GM23248 (cell line): ENCODE results near the gene IL3RA. TPM values are rescaled to one million over a fixed set of nuclear protein-coding genes. Genes with fewer than 3 reads are reported as not detected.

ENCODE experiments used
- DNase-seq: peaks from one replicate; pipeline ENCODE4 v3.0.0-alpha.2; 2015
- H2AFZ ChIP-seq: fragments of 200-600 bp; sonication (generic); 2 replicates; pipeline ENCODE4 v1.6.1; 2016; ENCODE audit warnings: antibody characterized with exemption
- H3F3A ChIP-seq: fragments of 200-600 bp; sonication (generic); 2 replicates; pipeline ENCODE4 v1.6.1; 2016; ENCODE audit warnings: mild to moderate bottlenecking, antibody characterized with exemption, mixed run types; ENCODE audit not compliant: insufficient read depth
- H3K27ac ChIP-seq: fragments of 200-600 bp; sonication (generic); 2 replicates; pipeline ENCODE4 v1.5.1; 2016; ENCODE audit warnings: mild to moderate bottlenecking
- H3K27me3 ChIP-seq: fragments of 200-600 bp; sonication (generic); replicated peaks from 2 replicates; pipeline ENCODE4 v1.6.1; 2016; ENCODE audit warnings: mild to moderate bottlenecking; ENCODE audit not compliant: insufficient read depth
- H3K36me3 ChIP-seq: fragments of 200-600 bp; sonication (generic); 2 replicates; pipeline ENCODE4 v1.6.1; 2016; ENCODE audit warnings: low read depth, mild to moderate bottlenecking
- H3K4me1 ChIP-seq: fragments of 200-600 bp; sonication (generic); 2 replicates; pipeline ENCODE4 v1.6.1; 2016; ENCODE audit warnings: mild to moderate bottlenecking; ENCODE audit not compliant: insufficient read depth
- H3K4me2 ChIP-seq: fragments of 200-600 bp; sonication (generic); one replicate; pipeline ENCODE4 v1.6.1; 2016; ENCODE audit warnings: mild to moderate bottlenecking; ENCODE audit not compliant: unreplicated experiment
- H3K4me3 ChIP-seq: fragments of 200-600 bp; sonication (generic); 2 replicates; pipeline ENCODE4 v1.5.1; 2016; ENCODE audit warnings: mild to moderate bottlenecking
- H3K79me2 ChIP-seq: fragments of 200-600 bp; sonication (generic); 2 replicates; pipeline ENCODE4 v1.6.1; 2016; ENCODE audit warnings: mild to moderate bottlenecking; ENCODE audit not compliant: insufficient read depth
- H3K9ac ChIP-seq: fragments of 200-600 bp; sonication (generic); 2 replicates; pipeline ENCODE4 v1.6.1; 2016; ENCODE audit warnings: mild to moderate bottlenecking
- H3K9me2 ChIP-seq: fragments of 200-600 bp; sonication (generic); 2 replicates; pipeline ENCODE4 v1.6.1; 2016; ENCODE audit warnings: mixed run types, mild to moderate bottlenecking, moderate library complexity; ENCODE audit not compliant: insufficient read depth
- H3K9me3 ChIP-seq: fragments of 200-600 bp; sonication (generic); one replicate; pipeline ENCODE4 v1.6.1; 2017; ENCODE audit warnings: low read depth
- H4K20me1 ChIP-seq: fragments of 200-600 bp; sonication (generic); 2 replicates; pipeline ENCODE4 v1.6.0; 2016; ENCODE audit not compliant: insufficient read depth
- EZH2 ChIP-seq: fragments of 200-600 bp; sonication (generic); IDR thresholded peaks from 2 replicates; pipeline ENCODE4 v1.6.1; 2018; ENCODE audit warnings: antibody characterized with exemption, mild to moderate bottlenecking; ENCODE audit not compliant: insufficient read depth, poor library complexity, severe bottlenecking
- EZH2phosphoT487 ChIP-seq: fragments of 200-600 bp; sonication (generic); IDR thresholded peaks from 2 replicates; pipeline ENCODE4 v1.6.1; 2018; ENCODE audit warnings: antibody characterized with exemption, moderate library complexity, mild to moderate bottlenecking, low read depth; ENCODE audit not compliant: insufficient read depth
- WGBS, 2 experiments: methylation state at CpG; one replicate each; pipeline ENCODE4 v1.1.6; 2015 to 2017; ENCODE audit warnings: low lambda C conversion rate in 2 of 2, low coverage in 1 of 2; ENCODE audit errors: missing lambda C conversion rate in 2 of 2; 5-methylcytosine and 5-hydroxymethylcytosine counted together
- in situ Hi-C: fragments of 300-500 bp; cut with MboI; formaldehyde crosslinking; loops from 2 replicates; pipeline ENCODE4 v1.15.0; 2020
- polyA plus RNA-seq: library from polyadenylated mRNA; unstranded; fragments of >200 nt; fragmentation: Nextera tagmentation; extraction: Ambion mirVana; gene quantifications from 2 replicates; pipeline ENCODE4 v1.2.1, GENCODE V29; 2016
- total RNA-seq: library from RNA; depleted of rRNA; stranded (reverse); fragments of >200 nt; shearing (Covaris generic); gene quantifications from 2 replicates; pipeline ENCODE4 v1.2.3, GENCODE V29; 2014

Gene IL3RA
- total and polyA plus RNA-seq, 2 experiments from 2014 or later, result 0.30 TPM; not detected in 1

GRCh38 chrX:1313788-1314187 is 22.8 kb upstream of the IL3RA start:
- Histone ChIP-seq H3K9me2 (no peaks in the 10 kb centered on the region), H3K36me3 (no peaks in the 10 kb centered on the region), H3K4me1 (no peaks in the 10 kb centered on the region), H4K20me1 (no peaks in the 10 kb centered on the region), H3K9me3 (no peaks in the 10 kb centered on the region), H2AFZ (no peak overlapping the region), H3K4me3 (no peak overlapping the region), H3K9ac (no peak overlapping the region), H3K27me3 (no peaks in the 10 kb centered on the region), H3K27ac (no peak overlapping the region), H3F3A (no peaks in the 10 kb centered on the region), H3K4me2 (no peak overlapping the region), H3K79me2 (no peaks in the 10 kb centered on the region)
- in situ Hi-C loops, result no loop called here
- TF ChIP-seq EZH2, result no peak
- no peak for TF ChIP-seq EZH2phosphoT487
- 50 to 52% methylated on average over 7 of the region's 7 CpGs for WGBS, 2 experiments
- DNase-seq, result no peak

GRCh38 chrX:1316527-1316926 is 20.1 kb upstream of the IL3RA start:
- Histone ChIP-seq H3K27ac (no peak overlapping the region), H3K4me1 (no peaks in the 10 kb centered on the region), H3F3A (no peaks in the 10 kb centered on the region), H3K9me3 (no peaks in the 10 kb centered on the region), H2AFZ (no peak overlapping the region), H3K9me2 (no peaks in the 10 kb centered on the region), H3K9ac (no peak overlapping the region), H3K79me2 (no peaks in the 10 kb centered on the region), H3K36me3 (no peaks in the 10 kb centered on the region), H3K4me2 (no peak overlapping the region), H3K4me3 (no peak overlapping the region), H4K20me1 (no peaks in the 10 kb centered on the region), H3K27me3 (no peaks in the 10 kb centered on the region)
- WGBS, 2 experiments, result 70 to 74% methylated on average over 18 of the region's 18 CpGs
- in situ Hi-C loops, result no loop called here
- DNase-seq, result no peak
- TF ChIP-seq EZH2, result no peak
- TF ChIP-seq EZH2phosphoT487, result no peak

- TF ChIP-seq EZH2phosphoT487 (no peak), EZH2 (no peak)
- H3K79me2 ChIP-seq, result no peaks in the 10 kb centered on the region
- H2AFZ ChIP-seq, result no peak overlapping the region
- H3K4me1 ChIP-seq, result no peaks in the 10 kb centered on the region
- H3K9ac ChIP-seq, result no peak overlapping the region
- 59 to 64% methylated on average over 13 of the region's 13 CpGs for WGBS, 2 experiments
- H3K9me2 ChIP-seq, result no peaks in the 10 kb centered on the region
- H3F3A ChIP-seq, result no peaks in the 10 kb centered on the region
- H3K4me3 ChIP-seq, result no peak overlapping the region
- H3K27ac ChIP-seq, result no peak overlapping the region
- H4K20me1 ChIP-seq, result no peaks in the 10 kb centered on the region
- H3K9me3 ChIP-seq, result no peaks in the 10 kb centered on the region
- in situ Hi-C loops, result no loop called here
- no peaks in the 10 kb centered on the region for H3K27me3 ChIP-seq
- no peak for DNase-seq
- no peak overlapping the region for H3K4me2 ChIP-seq
- no peaks in the 10 kb centered on the region for H3K36me3 ChIP-seq
Observed at GRCh38 chrX:1321674-1322073, 14.9 kb upstream of the IL3RA start.

GRCh38 chrX:1322393-1322792 is 14.2 kb upstream of the IL3RA start:
- H3K27me3 ChIP-seq, result no peaks in the 10 kb centered on the region
- H3K4me2 ChIP-seq, result no peak overlapping the region
- TF ChIP-seq EZH2 (no peak), EZH2phosphoT487 (no peak)
- no peak overlapping the region for H3K9ac ChIP-seq
- 66 to 68% methylated on average over 9 of the region's 9 CpGs for WGBS, 2 experiments
- no peaks in the 10 kb centered on the region for H3K9me3 ChIP-seq
- no peak overlapping the region for H3K27ac ChIP-seq
- no peaks in the 10 kb centered on the region for H3K79me2 ChIP-seq
- no peaks in the 10 kb centered on the region for H4K20me1 ChIP-seq
- no peak for DNase-seq
- H3K9me2 ChIP-seq, result no peaks in the 10 kb centered on the region
- no peaks in the 10 kb centered on the region for H3K4me1 ChIP-seq
- no peaks in the 10 kb centered on the region for H3F3A ChIP-seq
- H3K36me3 ChIP-seq, result no peaks in the 10 kb centered on the region
- in situ Hi-C loops, result no loop called here
- H3K4me3 ChIP-seq, result no peak overlapping the region
- no peak overlapping the region for H2AFZ ChIP-seq

- no peaks in the 10 kb centered on the region for H3K27me3 ChIP-seq
Observed at GRCh38 chrX:1323315-1323714, 13.3 kb upstream of the IL3RA start.

More at GRCh38 chrX:1323315-1323714, 13.3 kb upstream of the IL3RA start:
- H3K79me2 ChIP-seq, result no peaks in the 10 kb centered on the region
- no peak overlapping the region for H3K9ac ChIP-seq
- no peaks in the 10 kb centered on the region for H3K9me3 ChIP-seq
- no peak for TF ChIP-seq EZH2
- no peak for TF ChIP-seq EZH2phosphoT487
- no peaks in the 10 kb centered on the region for H3K36me3 ChIP-seq
- H3K4me2 ChIP-seq, result no peak overlapping the region
- H4K20me1 ChIP-seq, result no peaks in the 10 kb centered on the region
- H3K9me2 ChIP-seq, result no peaks in the 10 kb centered on the region
- DNase-seq, result peak; percentile 34
- no peaks in the 10 kb centered on the region for H3K4me1 ChIP-seq
- in situ Hi-C loops, result no loop called here
- no peak overlapping the region for H3K4me3 ChIP-seq
- H3F3A ChIP-seq, result no peaks in the 10 kb centered on the region
- 14 to 18% methylated on average over 10 of the region's 10 CpGs for WGBS, 2 experiments
- no peak overlapping the region for H3K27ac ChIP-seq
- no peak overlapping the region for H2AFZ ChIP-seq
